ENCODE measurements around the gene LYRM7. TPM values are rescaled to one million over a fixed set of nuclear protein-coding genes. Genes with fewer than 3 reads are reported as not detected.

Gene LYRM7
- total RNA-seq, 1 experiment from 2014 or later = 17.3 TPM

DNA sequence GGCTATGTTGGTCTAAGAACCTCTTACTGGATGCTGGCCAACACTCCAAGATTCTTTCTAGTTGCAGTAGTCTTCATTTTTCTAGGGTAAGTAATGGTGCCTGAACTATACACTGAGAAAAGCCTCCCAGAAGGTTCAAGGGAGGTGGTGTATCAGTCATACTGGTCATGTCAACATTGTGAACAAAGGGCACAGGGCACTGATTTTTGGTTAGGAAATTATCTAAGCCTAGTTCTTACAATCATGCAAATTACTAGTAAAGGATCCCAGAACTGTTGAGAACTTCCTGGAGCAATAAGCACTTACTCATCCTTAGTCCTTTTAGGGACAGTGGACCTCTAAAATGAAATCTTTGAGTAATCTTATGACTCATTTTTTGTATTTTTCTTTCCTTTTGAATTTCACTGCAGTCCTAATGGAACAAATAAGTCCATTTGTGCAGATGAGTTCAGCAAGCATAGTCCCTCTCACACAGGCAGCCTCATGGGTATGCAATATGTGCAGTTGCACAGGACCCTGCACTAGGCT, 72.0 kb downstream of the LYRM7 start:
- no peaks in the 10 kb centered on the region for H3K36me3 ChIP-seq (ENCODE audit: insufficient read depth, low read length, poor library complexity, severe bottlenecking)
- no peaks in the 10 kb centered on the region for H3K4me1 ChIP-seq (ENCODE audit: insufficient read depth, low read length, poor library complexity, severe bottlenecking)
- TF ChIP-seq, protein P1, sequence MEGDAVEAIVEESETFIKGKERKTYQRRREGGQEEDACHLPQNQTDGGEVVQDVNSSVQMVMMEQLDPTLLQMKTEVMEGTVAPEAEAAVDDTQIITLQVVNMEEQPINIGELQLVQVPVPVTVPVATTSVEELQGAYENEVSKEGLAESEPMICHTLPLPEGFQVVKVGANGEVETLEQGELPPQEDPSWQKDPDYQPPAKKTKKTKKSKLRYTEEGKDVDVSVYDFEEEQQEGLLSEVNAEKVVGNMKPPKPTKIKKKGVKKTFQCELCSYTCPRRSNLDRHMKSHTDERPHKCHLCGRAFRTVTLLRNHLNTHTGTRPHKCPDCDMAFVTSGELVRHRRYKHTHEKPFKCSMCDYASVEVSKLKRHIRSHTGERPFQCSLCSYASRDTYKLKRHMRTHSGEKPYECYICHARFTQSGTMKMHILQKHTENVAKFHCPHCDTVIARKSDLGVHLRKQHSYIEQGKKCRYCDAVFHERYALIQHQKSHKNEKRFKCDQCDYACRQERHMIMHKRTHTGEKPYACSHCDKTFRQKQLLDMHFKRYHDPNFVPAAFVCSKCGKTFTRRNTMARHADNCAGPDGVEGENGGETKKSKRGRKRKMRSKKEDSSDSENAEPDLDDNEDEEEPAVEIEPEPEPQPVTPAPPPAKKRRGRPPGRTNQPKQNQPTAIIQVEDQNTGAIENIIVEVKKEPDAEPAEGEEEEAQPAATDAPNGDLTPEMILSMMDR (conservative IDR thresholded peaks at IDR 0.05; ENCODE audit: low read depth, low read length) = no peak
- TF ChIP-seq EZH2 (IDR thresholded peaks at IDR 0.05; ENCODE audit: borderline replicate concordance, low read depth, low read length, poor library complexity, severe bottlenecking) = no peak
- CTCF ChIA-PET = no interaction called here
- no peaks in the 10 kb centered on the region for H3K9me3 ChIP-seq (ENCODE audit: low read depth, low read length, poor library complexity, severe bottlenecking)
- POLR2A ChIA-PET (ENCODE audit: low non-redundant PET) = interaction anchor here (0.6 kb wide), 1 partner anchor 84 kb away, joined by 4 read pairs; no protein-coding TSS in a partner anchor
- H3K27me3 ChIP-seq (replicated peaks; ENCODE audit: insufficient read depth, low read depth, low read length, poor library complexity) = no peaks in the 10 kb centered on the region
- intact Hi-C loops (cut with micrococcal nuclease; ENCODE audit: unreplicated experiment) = no loop called here
- DNase-seq (ENCODE audit: low spot score) = peak; percentile 29
- H3K4me3 ChIP-seq (ENCODE audit: low read depth, low read length, poor library complexity, severe bottlenecking) = no peak overlapping the region
- no TSS peak for BruUV-seq (replicated peaks)
- no peak overlapping the region for H3K27ac ChIP-seq (ENCODE audit: low read depth, low read length, poor library complexity, severe bottlenecking)

DNA sequence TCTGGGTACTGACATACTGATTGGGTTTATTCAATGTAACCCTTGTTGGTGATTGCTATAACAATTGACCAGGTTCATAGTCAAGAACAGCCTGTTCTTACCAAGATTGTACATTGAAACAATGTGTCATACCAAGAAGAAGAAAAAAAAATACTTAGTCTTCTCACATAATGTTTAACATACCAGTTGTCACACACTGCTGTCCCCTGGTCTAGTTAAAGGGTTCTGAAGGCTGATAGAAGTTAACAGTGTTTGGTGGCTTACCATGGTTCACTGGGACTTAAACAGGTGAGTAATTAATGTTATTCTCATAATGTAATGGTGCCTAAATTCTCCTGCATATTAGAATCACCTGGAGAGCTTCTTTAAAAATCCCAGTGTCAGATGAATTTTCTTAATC, 74.6 kb downstream of the LYRM7 start:
- Histone ChIP-seq H3K4me3 (ENCODE audit: low read depth, low read length, poor library complexity, severe bottlenecking) (no peak overlapping the region), H3K27me3 (replicated peaks; ENCODE audit: insufficient read depth, low read depth, low read length, poor library complexity) (no peaks in the 10 kb centered on the region), H3K36me3 (ENCODE audit: insufficient read depth, low read length, poor library complexity, severe bottlenecking) (no peaks in the 10 kb centered on the region), H3K27ac (ENCODE audit: low read depth, low read length, poor library complexity, severe bottlenecking) (no peak overlapping the region), H3K4me1 (ENCODE audit: insufficient read depth, low read length, poor library complexity, severe bottlenecking) (no peaks in the 10 kb centered on the region), H3K9me3 (ENCODE audit: low read depth, low read length, poor library complexity, severe bottlenecking) (no peaks in the 10 kb centered on the region)
- intact Hi-C loops (cut with micrococcal nuclease; ENCODE audit: unreplicated experiment) = no loop called here
- ChIA-PET POLR2A (ENCODE audit: low non-redundant PET) (no interaction called here), CTCF (no interaction called here)
- no TSS peak for BruUV-seq (replicated peaks)
- TF ChIP-seq, protein P1 (conservative IDR thresholded peaks at IDR 0.05; ENCODE audit: low read depth, low read length) = no peak
- no peak for TF ChIP-seq EZH2 (IDR thresholded peaks at IDR 0.05; ENCODE audit: borderline replicate concordance, low read depth, low read length, poor library complexity, severe bottlenecking)
- DNase-seq (ENCODE audit: low spot score) = no peak

DNA sequence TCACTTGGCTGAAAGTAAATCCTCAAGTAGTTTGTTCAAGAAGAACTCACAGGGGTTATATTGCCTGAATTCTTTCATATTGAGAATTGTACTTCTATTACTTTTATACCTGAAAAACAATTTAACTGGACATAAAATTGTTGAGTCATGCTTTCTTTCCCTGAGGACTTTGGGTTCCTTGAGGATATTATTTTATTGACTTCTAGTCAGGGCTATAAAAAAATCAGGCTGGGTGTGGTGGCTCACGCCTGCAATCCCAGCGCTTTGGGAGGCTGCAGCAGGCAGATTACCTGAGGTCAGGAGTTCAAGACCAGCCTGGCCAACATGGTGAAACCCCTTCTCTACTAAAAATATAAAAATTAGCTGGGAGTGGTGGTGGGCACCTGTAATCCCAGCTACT, 75.2 kb downstream of the LYRM7 start:
- BruUV-seq (replicated peaks) = no TSS peak
- DNase-seq (ENCODE audit: low spot score) = no peak
- POLR2A ChIA-PET (ENCODE audit: low non-redundant PET) = no interaction called here
- CTCF ChIA-PET = no interaction called here
- no peaks in the 10 kb centered on the region for H3K27me3 ChIP-seq (replicated peaks; ENCODE audit: insufficient read depth, low read depth, low read length, poor library complexity)
- no peaks in the 10 kb centered on the region for H3K4me1 ChIP-seq (ENCODE audit: insufficient read depth, low read length, poor library complexity, severe bottlenecking)
- TF ChIP-seq, protein P1 (conservative IDR thresholded peaks at IDR 0.05; ENCODE audit: low read depth, low read length) = no peak
- no peak for TF ChIP-seq EZH2 (IDR thresholded peaks at IDR 0.05; ENCODE audit: borderline replicate concordance, low read depth, low read length, poor library complexity, severe bottlenecking)
- intact Hi-C loops (cut with micrococcal nuclease; ENCODE audit: unreplicated experiment) = no loop called here
- H3K27ac ChIP-seq (ENCODE audit: low read depth, low read length, poor library complexity, severe bottlenecking) = no peak overlapping the region
- no peaks in the 10 kb centered on the region for H3K36me3 ChIP-seq (ENCODE audit: insufficient read depth, low read length, poor library complexity, severe bottlenecking)
- H3K9me3 ChIP-seq (ENCODE audit: low read depth, low read length, poor library complexity, severe bottlenecking) = no peaks in the 10 kb centered on the region
- no peak overlapping the region for H3K4me3 ChIP-seq (ENCODE audit: low read depth, low read length, poor library complexity, severe bottlenecking)

Measured in A673 (cell line).